ENCODE results near the gene PHF23.
A peak's percentile ranks its signal among the peaks of the same experiment; 100 is the strongest.
"Not testable (repeated sequence)": the region's sequence is repeated elsewhere in the genome, so short reads cannot be mapped to it uniquely, and the experiment has no call there.

Gene PHF23

DNA sequence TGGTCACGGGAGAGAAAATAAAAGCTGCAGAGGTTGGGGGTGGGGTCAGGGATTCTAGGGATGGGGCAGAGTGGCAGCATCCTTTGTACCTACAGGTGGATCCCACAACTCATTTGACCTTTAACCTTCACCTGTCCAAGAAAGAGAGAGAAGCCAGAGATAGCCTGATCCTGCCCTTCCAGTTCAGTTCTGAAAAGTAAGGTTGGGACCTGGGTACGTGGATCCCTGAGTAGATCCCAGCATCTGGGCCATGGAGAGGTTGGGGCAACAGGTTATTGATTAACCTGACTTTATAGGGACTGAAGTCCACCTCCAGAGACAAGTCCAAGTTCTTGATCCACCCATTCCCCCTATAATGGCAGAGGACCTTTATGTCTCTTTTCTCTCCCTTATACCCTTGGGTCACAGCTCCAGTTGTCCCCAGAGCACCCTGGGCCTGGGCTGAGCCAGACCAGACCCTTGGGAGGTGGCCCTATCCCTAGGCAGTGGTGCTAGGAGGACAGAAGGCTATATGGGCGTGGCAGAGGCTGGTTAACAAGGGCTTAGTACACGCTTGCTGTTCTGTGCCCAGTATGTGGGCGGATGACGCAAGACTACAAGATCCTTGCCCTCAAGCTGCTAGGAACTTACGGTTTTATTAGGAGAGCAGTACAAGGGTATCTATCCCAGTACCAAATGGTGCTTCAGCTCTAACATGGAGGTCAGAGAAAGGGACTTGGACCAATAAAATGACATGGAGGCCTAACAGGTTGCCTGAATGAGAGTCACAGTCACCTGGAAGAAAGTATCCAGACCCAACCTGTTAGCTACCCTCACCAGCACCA is 19.7 kb upstream of the PHF23 start:
- DNase-seq (ENCODE audit: low read depth), result no peak

DNA sequence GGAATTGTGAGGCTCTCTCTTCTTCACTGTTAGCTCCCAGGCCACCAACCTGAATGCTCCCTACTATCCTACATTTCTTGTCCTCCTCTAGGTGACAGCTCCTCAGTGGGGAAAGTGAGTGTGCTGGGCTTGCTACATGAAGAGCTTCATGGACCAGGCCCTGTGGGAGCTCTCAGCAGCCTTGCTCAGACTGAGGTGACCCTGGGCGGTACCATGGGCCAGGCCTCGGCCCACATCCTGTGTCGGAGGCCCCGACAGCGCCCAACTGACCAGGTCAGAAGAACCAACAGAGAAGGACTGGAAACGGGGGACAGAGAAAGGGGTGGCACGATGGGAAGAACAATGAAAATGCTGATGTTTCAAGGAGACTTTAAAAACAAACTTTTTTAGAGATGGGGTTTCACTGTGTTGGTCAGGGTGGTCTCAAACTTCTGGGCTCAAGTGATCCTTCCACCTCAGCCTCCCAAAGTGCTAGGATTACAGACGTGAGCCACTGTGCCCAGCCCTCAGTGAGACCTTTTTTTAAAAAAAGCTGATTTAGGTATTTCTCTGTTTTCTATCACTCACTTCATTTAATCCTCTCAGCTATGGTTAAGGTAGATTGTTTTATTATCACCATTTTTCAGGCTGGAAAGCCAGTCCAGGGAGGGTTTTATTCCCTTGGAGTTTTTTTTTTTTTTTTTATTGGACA is 17.7 kb upstream of the PHF23 start:
- no peak for DNase-seq (ENCODE audit: low read depth)

- no peak for DNase-seq (ENCODE audit: low read depth)
Observed at GRCh38 chr17:7254511-7254910, 15.3 kb upstream of the PHF23 start.

DNA sequence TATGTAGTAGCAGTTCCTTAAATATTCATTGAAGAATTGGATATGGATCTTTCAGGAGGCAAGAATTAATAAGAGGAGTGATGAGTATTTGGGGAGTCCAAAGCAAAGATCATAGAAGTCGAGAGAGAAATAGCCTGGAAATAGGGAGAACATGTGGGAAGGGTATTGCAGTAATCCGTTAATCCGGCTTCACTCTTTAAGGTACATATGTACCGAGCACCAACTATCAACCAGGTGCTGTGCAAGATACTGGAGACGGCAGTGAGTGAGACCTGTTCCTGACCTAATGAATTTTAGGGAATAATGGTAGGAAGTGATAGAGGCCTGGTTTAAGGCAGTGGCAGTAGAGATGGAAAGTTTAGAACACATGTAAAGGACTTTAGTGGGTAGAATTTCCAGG is 13.8 kb upstream of the PHF23 start:
- no peak for DNase-seq (ENCODE audit: low read depth)

GRCh38 chr17:7252176-7253043 is 13.2 kb upstream of the PHF23 start, which contains the start of gene ELP5:
Gene ELP5, plus strand, starts transcription at chr17:7252215. Its CDS starts 336 bp downstream, at chr17:7252551.
- peak; percentile 87 for DNase-seq (ENCODE audit: low read depth)

DNA sequence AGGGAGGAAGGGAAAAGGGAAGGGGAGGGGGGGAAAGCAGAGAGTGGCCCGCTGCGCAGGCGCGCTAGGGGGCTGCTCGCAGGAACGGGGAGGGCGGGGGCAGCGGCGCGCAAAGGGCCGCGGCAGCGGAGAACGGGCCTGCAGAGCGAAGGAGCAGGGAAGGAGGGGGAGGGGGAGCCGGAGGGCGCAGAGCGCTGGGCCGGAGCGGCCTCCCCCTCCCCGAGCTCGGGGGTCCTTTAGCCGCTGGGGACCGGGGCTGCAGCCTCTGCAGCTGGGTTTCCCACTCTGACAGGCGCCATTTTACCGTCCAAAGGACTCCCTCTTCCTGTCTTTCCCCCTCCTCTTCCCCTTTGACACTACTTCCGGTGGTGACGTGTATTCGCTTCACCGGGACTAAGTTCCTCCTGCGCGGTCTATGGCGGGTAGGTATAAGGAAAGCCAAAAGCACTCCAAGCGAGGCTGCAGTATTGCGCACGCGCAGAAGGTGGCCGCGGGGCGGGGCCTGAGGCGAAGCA is 12.5 kb upstream of the PHF23 start, which contains the start of gene CTDNEP1:
Gene CTDNEP1, minus strand, starts transcription at position 74 of the 515 bp plus-strand sequence. CDS start 438 bp downstream, outside the sequence.
- DNase-seq (ENCODE audit: low read depth), result peak; percentile 99

- DNase-seq (ENCODE audit: low read depth), result no peak
Observed at GRCh38 chr17:7250695-7251627, 11.7 kb upstream of the PHF23 start.

DNA sequence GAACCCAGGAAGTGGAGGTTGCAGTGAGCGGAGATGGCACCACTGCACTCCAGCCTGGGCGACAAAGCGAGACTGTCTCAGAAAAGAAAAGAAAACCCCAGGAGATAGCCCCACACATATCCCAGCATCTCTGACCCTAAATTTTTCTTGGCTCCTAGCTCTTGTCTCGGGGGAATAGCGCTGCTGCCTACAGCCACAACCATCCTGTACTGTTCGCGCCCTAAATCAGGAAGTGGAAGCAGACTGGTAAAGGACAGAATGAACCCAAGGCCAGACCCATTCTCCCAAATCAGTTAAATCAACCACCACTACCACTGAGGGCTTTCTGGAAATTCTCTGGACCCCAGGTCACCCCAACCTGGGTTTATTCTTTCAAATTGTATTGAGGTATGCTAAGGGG is 10.6 kb upstream of the PHF23 start:
- no peak for DNase-seq (ENCODE audit: low read depth)

DNA sequence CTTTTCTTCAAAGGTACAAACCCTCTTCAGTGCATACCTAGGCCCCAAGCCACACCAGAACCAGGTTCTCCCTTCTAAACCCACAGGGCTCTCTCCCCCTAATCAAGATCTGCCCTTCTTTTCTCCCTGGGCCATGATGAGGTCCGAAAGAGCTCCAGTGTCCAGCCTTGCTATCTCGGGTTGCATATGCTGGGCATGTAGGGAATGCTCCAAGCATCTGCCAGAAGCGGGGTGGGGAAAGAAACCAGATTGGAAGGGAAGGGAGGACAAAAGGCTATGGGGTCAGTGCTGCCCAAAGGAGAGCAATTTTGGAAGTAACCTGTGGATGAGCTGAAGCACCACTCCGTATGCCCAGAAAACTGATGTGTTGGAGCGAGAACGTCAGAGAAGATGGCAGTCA is 10.0 kb upstream of the PHF23 start:
- no peak for DNase-seq (ENCODE audit: low read depth)

GRCh38 chr17:7248796-7249195 is 9.5 kb upstream of the PHF23 start:
- DNase-seq (ENCODE audit: low read depth), result no peak

- DNase-seq (ENCODE audit: low read depth), result no peak
Observed at GRCh38 chr17:7246779-7247178, 7.5 kb upstream of the PHF23 start.

GRCh38 chr17:7243838-7244237 is 4.6 kb upstream of the PHF23 start:
- DNase-seq (ENCODE audit: low read depth), result not testable (repeated sequence)

- DNase-seq (ENCODE audit: low read depth), result no peak
Observed at GRCh38 chr17:7243453-7243729, 4.1 kb upstream of the PHF23 start.

DNA sequence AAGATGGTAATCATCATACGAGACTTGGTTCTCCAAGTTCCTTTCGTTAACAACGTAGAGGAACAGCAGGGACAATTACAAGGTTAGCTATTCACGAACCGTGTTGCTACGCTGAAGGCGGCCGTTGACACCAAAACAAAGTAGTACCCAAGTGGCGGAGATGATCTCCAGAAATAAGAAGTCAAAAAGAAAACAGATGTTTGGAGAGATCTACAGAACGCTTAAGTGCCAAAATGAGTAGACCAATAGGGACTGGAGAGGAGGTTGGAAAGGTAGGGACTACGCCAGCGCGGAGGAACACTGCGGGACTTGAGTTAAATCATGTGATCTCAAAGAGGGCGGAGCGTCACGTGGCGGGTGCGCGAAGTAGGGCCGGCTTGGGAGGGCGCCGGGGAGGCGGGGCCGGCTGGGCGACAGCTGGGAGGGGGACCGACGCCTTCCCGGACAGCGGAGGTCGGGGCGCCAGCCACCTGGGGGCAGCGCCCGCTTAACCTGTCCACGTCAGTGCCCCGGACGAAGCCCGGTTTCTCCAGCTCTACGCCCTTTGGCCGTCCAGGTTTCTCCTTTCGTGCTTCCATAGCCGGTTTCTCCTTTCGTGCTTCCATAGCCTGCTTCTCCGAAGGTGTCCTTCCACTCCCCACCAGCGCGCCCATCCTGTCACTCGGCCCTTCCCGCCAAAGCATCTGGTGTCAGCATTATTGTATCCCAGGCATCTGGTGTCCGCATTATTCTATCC is 3.6 kb upstream of the PHF23 start:
- DNase-seq (ENCODE audit: low read depth), result peak; percentile 94

- peak; percentile 86 for DNase-seq (ENCODE audit: low read depth)
Observed at GRCh38 chr17:7241783-7242716, 2.8 kb upstream of the PHF23 start, which contains the start of gene GABARAP. Gene GABARAP, minus strand, starts transcription at chr17:7242449. Its CDS starts 119 bp downstream, at chr17:7242330.

DNA sequence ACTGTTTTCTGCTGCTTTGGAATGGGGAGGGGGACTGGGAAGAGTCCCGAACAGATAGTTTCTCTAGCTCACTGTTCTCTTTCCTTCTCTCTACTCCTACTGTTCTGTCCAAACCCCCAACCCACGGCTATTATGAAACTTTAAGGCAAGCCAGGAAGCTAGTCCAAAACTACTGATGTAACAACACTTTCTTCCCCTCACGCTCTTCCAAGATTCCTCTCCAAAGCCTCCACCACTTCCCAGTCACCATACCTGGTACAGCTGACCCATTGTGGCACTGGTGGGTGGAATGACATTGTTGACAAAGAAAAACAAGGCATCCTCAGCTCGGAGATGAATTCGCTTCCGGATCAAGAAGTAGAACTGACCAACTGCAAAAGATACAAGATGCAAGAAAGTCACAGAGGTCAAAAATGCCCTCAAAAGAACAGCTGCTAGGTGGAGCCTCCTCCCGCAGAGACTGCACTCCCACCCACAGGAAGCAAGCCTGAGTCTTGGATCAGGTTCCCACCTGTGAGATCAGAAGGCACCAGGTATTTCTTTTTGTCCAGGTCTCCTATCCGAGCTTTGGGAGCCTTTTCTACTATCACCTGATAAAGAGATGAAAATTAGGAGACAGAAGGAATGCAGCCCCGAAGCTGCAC is 2.0 kb upstream of the PHF23 start:
- DNase-seq (ENCODE audit: low read depth), result no peak

DNA sequence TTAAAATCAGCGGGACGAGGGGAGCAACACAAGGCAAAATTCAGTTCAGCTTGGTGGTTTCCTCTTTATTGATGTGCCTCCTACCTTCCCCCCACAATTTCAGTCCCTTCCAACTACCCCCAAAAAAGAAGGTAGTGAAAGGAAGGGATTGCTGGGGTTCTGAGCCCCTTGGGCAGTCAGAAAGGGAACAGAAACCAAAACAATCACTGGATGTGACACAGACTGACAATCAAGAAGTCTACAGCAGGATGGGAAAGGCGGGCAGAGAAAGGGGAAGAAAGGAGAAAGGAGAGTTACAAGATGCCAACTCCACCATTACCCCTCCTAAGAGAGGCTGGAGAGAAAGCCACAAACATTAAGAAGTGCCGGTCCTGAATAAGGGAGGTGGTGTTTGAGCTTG is 1.1 kb upstream of the PHF23 start:
- no peak for DNase-seq (ENCODE audit: low read depth)

- no peak for DNase-seq (ENCODE audit: low read depth)
Observed at GRCh38 chr17:7238420-7239090, 702 bp downstream of the PHF23 start.
